ENCODE results near the gene TUFT1.
"Not testable (repeated sequence)": the region's sequence is repeated elsewhere in the genome, so short reads cannot be mapped to it uniquely, and the experiment has no call there.

TUFT1 gene

GRCh38 chr1:151581451-151581850 is 41.3 kb downstream of the TUFT1 start:
- no peak for DNase-seq (ENCODE audit: low spot score)

- DNase-seq (ENCODE audit: low spot score): no peak
These were observed 41.8 kb downstream of the TUFT1 start for GRCh38 chr1:151581921-151582320.

GRCh38 chr1:151583796-151584195 is 43.7 kb downstream of the TUFT1 start:
- DNase-seq (ENCODE audit: low spot score): no peak

- DNase-seq (ENCODE audit: low spot score): no peak
These were observed 44.2 kb downstream of the TUFT1 start for GRCh38 chr1:151584278-151584677.

GRCh38 chr1:151584780-151585179 is 44.7 kb downstream of the TUFT1 start:
- DNase-seq (ENCODE audit: low spot score): no peak

GRCh38 chr1:151585622-151586021 is 45.5 kb downstream of the TUFT1 start:
- DNase-seq (ENCODE audit: low spot score): no peak

- DNase-seq (ENCODE audit: low spot score): no peak
These were observed 50.9 kb downstream of the TUFT1 start for GRCh38 chr1:151590961-151591360.

GRCh38 chr1:151593730-151594129 is 53.6 kb downstream of the TUFT1 start:
- DNase-seq (ENCODE audit: low spot score): no peak

GRCh38 chr1:151594143-151594625 is 54.1 kb downstream of the TUFT1 start:
- peak; percentile 86 for DNase-seq (ENCODE audit: low spot score)

GRCh38 chr1:151596166-151596953 is 56.3 kb downstream of the TUFT1 start:
- no peak for DNase-seq (ENCODE audit: low spot score)

GRCh38 chr1:151602550-151602949 is 62.4 kb downstream of the TUFT1 start:
- not testable (repeated sequence) for DNase-seq (ENCODE audit: low spot score)

GRCh38 chr1:151604291-151604690 is 64.2 kb downstream of the TUFT1 start:
- no peak for DNase-seq (ENCODE audit: low spot score)

- DNase-seq (ENCODE audit: low spot score): no peak
These were observed 66.3 kb downstream of the TUFT1 start for GRCh38 chr1:151606384-151606783.

- DNase-seq (ENCODE audit: low spot score): no peak
These were observed 66.7 kb downstream of the TUFT1 start for GRCh38 chr1:151606857-151607256.

GRCh38 chr1:151610142-151610541 is 70.0 kb downstream of the TUFT1 start:
- DNase-seq (ENCODE audit: low spot score): no peak

GRCh38 chr1:151611288-151611790 is 71.2 kb downstream of the TUFT1 start:
- peak; percentile 9 for DNase-seq (ENCODE audit: low spot score)

GRCh38 chr1:151611832-151612500 is 71.9 kb downstream of the TUFT1 start, which contains the start of gene SNX27:
Gene SNX27 (plus strand): TSS chr1:151612050. CDS start chr1:151612202, 152 bp downstream.
- peak; percentile 91 for DNase-seq (ENCODE audit: low spot score)

- no peak for DNase-seq (ENCODE audit: low spot score)
These were observed 72.6 kb downstream of the TUFT1 start for GRCh38 chr1:151612501-151613281.

- DNase-seq (ENCODE audit: low spot score): no peak
These were observed 73.2 kb downstream of the TUFT1 start for GRCh38 chr1:151613282-151613780.

GRCh38 chr1:151615711-151616504 is 75.8 kb downstream of the TUFT1 start:
- no peak for DNase-seq (ENCODE audit: low spot score)

GRCh38 chr1:151616505-151616849 is 76.4 kb downstream of the TUFT1 start:
- DNase-seq (ENCODE audit: low spot score): no peak
